HG03442 (cell line): ENCODE measurements around the gene EPB41L4A.
"Not testable (repeated sequence)": the region's sequence is repeated elsewhere in the genome, so short reads cannot be mapped to it uniquely, and the experiment has no call there.

Experiments used
- ATAC-seq: cut with Tn5 transposase; IDR thresholded peaks from one replicate; pipeline ENCODE4 v1.9.1; 2021; ENCODE audit warnings: mild to moderate bottlenecking, moderate library complexity; ENCODE audit not compliant: unreplicated experiment

EPB41L4A gene

DNA sequence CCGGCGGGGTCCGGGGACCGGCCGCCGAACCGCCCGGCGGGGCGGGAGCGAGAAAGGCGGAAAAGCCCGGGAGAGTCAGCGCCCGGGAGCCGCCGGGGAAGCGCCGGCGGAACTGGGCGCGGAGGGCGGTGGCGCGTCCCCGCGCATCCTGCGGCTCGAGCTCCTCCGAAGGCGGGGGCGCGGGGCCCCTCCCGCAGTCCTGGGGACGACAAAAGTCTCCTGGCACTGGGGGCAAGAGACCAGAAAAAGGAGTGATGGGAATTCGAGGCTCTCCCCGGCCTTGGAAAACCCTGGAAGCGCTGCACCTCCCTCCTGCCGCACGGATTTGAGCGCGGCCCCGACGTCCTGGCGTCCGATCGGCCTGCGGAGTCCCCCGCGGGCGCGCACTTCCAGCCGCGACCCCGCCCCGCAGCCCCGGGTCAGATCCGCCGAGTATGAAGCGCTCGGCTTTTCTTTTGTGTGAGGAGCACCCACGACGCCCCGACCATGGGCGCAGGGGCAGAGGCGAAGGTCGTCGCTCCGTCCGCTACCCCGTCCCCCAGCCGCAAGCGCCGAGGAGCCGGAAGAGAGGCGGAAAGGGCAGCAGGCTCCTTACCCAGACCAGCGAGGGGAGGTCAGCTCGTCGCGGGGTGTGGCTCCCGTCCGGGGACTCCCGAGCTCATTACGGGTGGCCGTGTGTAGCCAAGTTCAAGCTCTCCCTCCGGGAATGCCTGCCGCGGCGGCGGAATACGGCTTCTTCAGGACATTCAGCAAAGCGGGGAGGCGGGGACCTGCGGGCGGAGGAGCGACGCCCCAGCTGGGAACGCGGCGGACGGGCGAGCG is at the start of gene EPB41L4A:
Gene EPB41L4A (minus strand): TSS at position 114 of the 822 bp plus-strand sequence. CDS start 238 bp downstream, outside the sequence.
- peak; percentile 13 for ATAC-seq

DNA sequence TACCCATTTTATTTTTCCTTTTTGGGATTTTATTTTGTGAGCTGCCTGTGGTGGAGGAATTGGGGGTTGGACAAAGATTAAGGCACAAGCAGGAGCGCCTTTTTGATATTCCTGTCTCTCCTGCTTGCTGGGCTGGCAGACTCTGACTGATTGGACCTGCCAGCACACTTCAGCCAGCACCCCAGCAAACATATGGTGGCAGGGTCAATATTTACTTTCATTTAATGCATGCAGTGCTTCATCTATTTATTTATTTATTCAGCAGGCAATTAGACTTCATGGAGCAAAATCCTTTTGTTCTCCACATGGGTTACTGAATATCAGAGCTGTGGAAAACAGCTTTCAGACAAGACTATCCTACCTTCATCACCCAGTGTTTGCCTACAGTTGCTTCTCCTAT is 48.4 kb upstream of the EPB41L4A start:
- ATAC-seq, result no peak

DNA sequence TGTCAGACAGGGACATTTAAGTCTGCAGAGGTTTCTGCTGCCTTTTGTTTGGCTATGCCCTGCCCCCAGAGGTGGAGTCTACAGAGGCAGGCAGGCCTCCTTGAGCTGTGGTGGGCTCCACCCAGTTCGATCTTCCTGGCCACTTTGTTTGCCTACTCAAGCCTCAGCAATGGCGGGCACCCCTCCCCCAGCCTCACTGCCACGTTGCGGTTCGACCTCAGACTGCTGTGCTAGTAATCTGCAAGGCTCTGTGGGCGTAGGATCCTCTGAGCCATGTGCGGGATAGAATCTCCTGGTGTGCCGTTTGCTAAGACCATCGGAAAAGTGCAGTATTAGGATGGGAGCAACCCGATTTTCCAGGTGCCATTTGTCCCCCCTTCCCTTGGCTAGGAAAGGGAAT is 47.2 kb upstream of the EPB41L4A start:
- ATAC-seq, result not testable (repeated sequence)

GRCh38 chr5:112447187-112447760 is 28.2 kb upstream of the EPB41L4A start:
- ATAC-seq, result not testable (repeated sequence)

- no peak for ATAC-seq
These were observed 26.7 kb upstream of the EPB41L4A start for GRCh38 chr5:112445626-112446350.

- ATAC-seq, result not testable (repeated sequence)
These were observed 24.9 kb upstream of the EPB41L4A start for GRCh38 chr5:112443932-112444331.

DNA sequence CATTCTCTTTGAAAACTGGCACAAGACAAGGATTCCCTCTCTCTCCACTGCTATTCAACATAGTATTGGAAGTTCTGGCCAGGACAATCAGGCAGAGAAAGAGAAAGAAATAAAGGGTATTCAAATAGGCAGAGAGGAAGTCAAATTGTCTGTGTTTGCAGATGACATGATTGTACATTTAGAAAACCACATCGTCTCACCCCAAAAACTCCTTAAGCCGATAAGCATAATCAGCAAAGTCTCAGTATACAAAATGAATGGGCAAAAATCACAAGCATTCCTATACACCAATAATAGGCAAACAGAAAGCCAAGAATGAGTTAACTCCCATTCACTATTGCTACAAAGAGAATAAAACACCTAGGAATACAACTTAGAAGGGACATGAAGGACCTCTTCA is 21.0 kb upstream of the EPB41L4A start:
- ATAC-seq, result no peak

GRCh38 chr5:112436144-112436543 is 17.1 kb upstream of the EPB41L4A start:
- no peak for ATAC-seq

- no peak for ATAC-seq
These were observed 15.6 kb upstream of the EPB41L4A start for GRCh38 chr5:112434641-112435040.

DNA sequence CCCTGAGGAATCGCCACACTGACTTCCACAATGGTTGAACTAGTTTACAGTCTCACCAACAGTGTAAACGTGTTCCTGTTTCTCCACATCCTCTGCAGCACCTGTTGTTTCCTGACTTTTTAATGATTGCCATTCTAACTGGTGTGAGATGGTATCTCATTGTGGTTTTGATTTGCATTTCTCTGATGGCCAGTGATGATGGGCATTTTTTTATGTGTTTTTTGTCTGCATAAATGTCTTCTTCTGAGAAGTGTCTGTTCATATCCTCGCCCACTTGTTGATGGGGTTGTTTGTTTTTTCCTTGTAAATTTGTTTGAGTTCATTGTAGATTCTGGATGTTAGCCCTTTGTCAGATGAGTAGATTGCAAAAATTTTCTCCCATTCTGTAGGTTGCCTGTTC is 7.1 kb upstream of the EPB41L4A start:
- ATAC-seq, result not testable (repeated sequence)

DNA sequence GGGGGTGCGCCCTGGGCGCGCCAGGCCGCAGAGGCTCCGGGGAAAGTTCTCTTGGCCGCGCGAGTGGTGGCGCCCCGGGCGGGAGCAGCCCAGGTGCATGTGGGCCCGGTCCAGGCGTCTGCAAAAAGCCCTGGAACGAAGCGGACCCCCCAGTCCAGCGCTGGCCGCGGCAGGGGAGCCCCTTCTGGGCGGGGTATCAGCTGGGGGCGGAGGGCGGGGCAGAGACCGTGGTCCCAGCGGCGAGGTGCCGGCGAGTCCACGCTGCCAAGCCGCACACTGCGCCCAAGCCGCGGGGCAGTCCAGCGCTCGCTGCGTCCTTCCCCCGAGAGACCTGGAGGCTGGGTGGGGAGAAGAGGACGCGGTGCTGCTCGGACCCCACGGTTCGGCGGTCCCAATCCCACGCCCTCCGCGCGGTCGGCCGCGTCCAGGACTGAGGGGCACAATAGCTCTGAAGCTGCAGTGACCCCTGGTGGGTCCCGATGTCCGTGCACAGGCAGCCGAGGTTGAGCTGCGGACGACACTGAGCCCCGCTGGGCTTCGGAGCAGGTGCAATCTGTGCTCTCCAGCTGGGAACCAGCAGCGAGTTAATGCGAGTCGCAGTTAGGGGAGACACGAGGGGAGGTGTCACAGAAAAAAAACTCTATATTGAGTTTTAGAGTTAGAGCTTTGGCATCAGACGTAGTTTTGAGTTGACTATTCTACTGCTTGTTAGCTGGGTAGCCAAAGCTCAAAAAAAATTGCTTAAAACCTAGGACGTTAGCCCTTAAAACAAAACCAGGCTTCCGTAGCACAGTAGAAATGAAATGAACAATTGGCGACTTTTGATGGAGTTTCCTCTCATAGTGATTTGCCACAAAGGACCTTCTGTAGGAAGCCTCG is 1.1 kb upstream of the EPB41L4A start:
- ATAC-seq, result peak; percentile 81

DNA sequence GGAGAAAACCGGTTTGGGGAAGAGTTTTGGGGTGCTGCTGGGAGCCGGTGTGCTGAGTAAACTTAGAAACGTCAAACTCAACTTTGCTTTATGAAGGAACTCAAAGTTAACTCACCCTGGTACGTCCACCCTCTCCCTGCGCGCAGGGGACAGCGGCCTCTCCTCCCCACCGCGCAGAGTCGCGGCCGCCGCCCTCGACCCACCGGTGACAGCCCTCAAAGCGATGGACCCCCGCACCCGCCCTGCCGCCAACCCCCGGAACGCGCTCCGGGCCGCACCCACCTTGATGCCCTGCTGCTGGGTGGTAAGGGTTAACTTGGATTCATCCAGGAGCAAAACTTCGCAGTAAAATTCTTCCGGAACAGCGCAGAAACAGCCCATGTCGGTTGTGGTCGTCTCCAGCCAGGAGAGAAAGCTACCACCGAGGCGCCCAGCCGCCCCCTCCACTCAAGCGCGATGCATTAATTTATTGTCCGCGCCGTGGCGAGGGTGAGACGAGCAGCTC is 366 bp downstream of the EPB41L4A start:
- ATAC-seq, result no peak

GRCh38 chr5:112417931-112418658 is 982 bp downstream of the EPB41L4A start:
- ATAC-seq, result peak; percentile 34

- ATAC-seq, result no peak
These were observed 3.5 kb downstream of the EPB41L4A start for GRCh38 chr5:112415552-112415951.

DNA sequence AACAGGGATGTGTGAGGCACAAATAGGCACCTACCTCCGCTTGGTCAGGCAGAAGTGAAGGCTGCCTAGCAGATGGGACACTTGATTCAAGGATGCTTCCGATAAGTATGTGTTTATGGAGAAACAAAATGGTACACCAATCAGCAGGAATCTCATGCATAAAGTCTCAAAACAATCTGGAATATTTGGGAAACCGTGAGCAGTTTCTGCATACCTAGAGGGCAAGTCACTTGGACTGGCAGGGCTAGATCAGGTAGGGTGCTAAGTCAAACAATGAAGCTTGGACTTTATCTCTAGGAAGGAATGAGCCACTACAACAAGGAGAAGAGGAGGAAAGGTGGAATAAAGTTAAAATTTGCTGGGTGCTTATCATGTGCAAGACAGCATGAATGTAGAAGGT is 5.5 kb downstream of the EPB41L4A start:
- ATAC-seq, result no peak

DNA sequence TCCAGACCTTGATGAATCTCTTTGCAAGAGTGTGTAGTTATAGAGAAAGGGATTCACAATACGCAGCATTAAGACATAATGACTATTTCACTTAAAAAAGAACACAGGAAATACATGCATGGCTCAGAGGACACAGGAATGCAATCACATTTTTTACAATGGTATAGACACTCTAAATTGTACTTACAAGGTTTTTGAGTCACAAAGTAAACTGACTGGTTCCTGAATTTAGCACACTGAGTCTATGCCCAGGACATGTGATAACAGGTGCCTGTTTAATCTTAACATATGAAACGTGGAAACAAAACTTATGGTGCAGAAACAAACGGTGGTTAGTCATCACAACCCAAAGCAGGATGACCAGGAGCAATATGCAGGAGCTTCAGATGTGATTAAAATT is 6.7 kb downstream of the EPB41L4A start:
- ATAC-seq, result no peak

- ATAC-seq, result no peak
These were observed 7.2 kb downstream of the EPB41L4A start for GRCh38 chr5:112411903-112412302.

- ATAC-seq, result no peak
These were observed 11.4 kb downstream of the EPB41L4A start for GRCh38 chr5:112407666-112408065.

GRCh38 chr5:112407240-112407639 is 11.8 kb downstream of the EPB41L4A start:
- ATAC-seq, result no peak

- ATAC-seq, result no peak
These were observed 16.0 kb downstream of the EPB41L4A start for GRCh38 chr5:112403069-112403468.
